ENCODE results near the gene RHAG.
"Not testable (repeated sequence)": the region's sequence is repeated elsewhere in the genome, so short reads cannot be mapped to it uniquely, and the experiment has no call there.

RHAG gene

DNA sequence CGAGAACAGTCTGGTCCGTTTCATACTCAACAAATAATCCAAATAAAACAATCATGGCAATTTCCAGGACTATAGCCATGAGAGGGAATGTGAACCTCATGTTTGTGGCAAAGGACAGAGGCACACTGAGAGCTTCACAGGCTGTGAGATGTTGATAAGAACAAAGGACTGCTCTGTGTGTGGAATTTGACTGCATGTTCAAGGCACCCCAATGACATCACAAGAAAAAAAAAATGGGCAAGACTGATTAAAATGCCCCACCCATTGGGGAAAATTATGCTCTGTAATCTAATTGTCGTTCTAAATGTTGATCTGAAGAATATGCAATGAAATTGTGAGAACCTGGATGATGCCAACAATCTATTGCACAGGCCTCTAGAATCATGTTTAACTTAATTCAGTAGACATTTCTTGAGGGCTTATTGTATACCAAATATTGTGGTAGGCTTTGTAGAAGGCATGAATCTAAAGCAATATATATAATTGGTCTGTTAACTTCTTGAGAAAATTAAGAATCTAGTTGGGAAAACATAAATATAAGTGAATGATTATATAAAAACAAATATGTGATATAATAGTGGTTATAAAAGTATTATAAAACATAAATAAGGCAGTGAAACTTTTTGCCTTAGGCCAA is at the start of gene RHAG:
Gene RHAG, minus strand, starts transcription at position 127 of the 637 bp plus-strand sequence. Its CDS starts 27 bp downstream, at position 100.
- DNase-seq, result no peak

GRCh38 chr6:49676671-49677281 is 40.1 kb upstream of the RHAG start:
- no peak for DNase-seq

DNA sequence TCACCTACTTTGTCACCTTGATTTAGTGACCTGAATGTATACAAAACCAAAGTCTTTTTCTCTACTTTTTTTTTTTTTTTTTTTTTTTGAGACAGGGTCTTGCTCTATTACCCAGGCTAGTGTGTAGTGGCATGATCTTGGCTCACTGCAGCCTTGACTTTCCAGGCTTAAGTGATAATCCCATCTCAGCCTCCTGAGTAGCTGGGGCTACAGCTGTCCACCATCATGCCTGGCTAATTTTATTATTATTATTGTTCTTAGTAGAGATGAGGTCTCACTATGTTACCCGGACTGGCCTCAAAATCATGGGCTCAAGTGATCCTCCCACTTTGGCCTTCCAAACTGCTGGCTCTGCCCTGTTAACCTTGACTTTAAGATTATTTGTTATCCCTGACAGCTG is 39.2 kb upstream of the RHAG start:
- no peak for DNase-seq

- no peak for DNase-seq
These were observed 31.5 kb upstream of the RHAG start for GRCh38 chr6:49668083-49668511.

DNA sequence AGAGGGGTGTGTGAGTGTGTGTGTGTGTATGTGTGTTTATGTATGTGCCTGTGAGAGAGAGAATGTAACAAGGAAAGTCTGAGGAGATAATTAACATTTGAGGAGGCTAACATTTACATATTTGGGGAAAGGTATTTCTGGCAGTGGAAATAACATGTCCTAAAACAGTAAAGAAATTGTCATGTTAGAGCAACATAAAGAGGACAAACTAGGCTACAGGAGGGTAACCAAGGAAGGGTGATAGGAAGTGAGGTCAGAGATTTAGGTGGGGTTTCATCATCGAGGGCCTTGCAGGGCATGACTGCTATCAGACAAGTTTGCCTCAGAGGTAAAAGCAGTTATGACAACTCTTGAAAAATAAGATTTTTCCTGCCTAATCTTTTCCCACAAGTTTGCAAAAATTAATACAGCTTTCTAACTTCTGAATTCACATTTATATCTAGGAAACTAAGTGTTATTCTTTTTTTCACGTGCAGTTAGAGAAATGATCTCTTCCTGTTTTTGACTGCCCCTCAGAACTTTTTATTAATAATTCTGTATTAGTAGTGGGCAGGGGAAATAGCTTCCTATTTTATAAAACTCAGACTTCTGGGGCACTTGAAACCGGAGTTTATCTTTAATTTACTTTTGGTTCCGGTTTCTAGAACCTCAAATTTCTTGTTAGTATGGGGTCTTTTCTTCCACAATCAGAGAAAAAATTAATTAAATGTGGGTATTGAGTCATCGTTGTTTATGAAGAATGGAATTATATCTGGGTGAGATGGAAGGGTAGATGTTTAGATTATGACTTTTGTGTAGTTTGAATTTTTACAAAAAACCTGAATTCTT is 30.5 kb upstream of the RHAG start:
- no peak for DNase-seq

DNA sequence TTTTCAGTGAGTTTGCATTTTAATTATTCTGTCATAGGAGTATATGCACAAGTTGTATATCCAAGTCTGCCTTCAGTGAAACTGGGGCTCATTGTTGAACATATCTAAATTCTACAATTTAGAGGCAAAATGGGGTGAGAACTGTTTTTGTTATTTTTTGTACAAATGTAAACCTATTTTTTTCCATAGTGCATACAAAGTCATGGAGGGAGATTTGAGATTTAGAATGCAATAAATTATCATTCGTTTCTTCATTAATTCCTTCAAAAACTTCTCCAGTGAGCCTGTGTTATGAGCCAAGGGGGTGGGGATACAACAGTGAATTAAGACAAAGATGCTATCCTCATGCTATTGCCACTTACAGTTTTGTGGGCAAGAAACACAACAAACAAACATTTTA is 29.8 kb upstream of the RHAG start:
- no peak for DNase-seq

- no peak for DNase-seq
These were observed 28.2 kb upstream of the RHAG start for GRCh38 chr6:49664817-49665216.

- DNase-seq, result not testable (repeated sequence)
These were observed 27.4 kb upstream of the RHAG start for GRCh38 chr6:49664054-49664453.

DNA sequence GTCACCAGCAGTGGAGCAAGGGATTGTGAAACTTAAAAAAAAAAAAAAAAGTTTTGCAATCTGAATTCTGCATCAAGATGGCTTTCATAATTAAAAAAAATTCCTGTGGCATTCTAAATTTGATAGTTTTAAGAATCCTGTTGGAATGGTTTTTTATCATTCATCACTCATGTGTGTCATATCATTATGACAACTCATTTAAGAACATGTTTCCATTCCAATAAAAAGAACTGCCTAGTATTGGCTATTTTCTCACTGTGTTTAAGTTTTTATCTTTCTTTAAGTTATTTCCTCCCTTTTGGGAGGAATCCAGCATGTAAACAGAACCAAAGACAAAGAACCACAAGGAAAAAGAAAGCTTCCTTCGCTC is 26.2 kb upstream of the RHAG start:
- no peak for DNase-seq

DNA sequence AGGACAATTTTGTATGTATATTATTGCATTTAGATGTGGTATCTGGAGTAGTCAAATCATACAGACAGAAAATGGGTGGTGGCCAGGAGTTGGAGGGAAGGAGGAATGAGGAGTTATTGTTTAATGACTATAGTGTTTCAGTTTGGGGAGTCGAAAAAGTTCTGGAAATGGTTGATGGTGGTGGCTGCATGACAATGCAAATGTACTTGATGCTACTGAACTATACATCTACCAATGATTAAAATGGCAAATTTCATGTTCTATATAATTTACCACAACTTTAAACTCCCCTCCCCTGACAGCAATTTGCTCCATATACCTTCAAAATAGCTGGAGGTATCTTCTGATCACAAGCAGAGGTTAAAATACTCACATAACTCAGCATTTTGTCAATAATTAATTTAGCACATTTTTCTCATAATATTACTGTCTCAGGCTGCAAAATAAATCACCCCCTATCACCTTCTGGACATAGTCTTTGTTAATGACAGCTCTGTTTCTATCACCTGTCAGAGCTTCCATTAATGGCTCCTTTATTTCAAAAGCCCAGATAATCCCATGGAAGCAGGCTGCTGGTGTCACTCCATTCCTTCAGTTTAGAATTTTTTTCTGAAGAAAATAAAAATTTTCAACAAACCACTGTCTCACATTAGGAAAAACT is 25.7 kb upstream of the RHAG start:
- DNase-seq, result no peak

DNA sequence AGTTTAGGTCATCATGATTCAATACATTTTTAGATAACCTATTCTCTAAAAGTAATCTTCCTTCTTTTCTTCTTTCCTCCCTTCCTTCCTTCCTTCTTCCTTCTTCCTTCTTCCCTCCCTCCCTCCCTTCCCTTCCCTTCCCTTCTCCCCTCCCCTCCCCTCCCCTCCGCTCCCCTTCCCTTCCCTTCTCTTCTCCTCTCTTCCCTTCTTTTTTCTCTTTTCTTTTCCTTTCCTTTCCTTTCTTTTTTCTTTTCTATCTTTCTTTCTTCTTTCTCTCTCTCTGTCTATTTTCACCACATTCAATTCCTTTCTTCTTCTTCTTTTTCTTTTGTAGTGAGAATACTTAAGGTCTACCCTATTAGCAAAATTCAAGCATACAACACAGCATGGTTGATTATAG is 17.3 kb upstream of the RHAG start:
- DNase-seq, result no peak

GRCh38 chr6:49653438-49653837 is 16.8 kb upstream of the RHAG start:
- no peak for DNase-seq

GRCh38 chr6:49651239-49651638 is 14.6 kb upstream of the RHAG start:
- no peak for DNase-seq

GRCh38 chr6:49649988-49650387 is 13.3 kb upstream of the RHAG start:
- no peak for DNase-seq

DNA sequence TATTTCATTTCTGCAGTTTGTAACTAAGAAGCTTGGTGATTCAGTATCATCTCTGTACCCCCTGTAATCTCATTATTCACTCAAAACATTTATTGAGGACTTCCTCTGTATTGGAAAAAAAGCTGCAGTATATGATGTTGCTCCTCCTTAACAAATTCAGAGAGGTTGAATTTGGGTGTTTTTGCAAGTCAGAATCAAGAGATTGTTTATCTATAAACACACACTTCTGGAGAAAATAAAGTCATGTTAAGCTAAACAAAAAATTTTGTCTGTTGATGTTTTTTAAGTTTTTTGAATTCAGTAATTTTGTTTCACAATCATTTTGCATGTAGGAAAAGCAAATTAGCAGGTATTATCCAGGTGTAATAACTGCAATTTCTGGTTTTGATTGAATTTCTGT is 11.4 kb upstream of the RHAG start:
- DNase-seq, result no peak

GRCh38 chr6:49647476-49647875 is 10.8 kb upstream of the RHAG start:
- DNase-seq, result no peak

DNA sequence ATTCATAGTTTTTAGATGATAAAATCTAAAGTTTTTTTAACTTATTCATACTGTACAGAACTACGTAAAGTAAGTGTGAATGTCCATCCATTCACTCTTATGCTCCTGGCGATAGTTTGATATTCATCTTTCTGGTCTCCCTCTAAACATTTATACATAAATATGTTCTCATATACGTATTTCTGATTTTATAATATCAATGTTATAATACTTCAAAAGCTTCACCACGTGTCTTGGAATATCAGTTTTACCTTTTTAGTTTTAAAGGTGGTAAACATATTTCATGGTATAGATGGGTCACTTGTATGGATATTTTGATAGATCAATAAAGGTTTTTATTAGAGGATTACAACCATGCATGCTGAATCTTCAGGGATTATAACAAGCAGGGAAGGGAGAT is 10.3 kb upstream of the RHAG start:
- DNase-seq, result no peak

DNA sequence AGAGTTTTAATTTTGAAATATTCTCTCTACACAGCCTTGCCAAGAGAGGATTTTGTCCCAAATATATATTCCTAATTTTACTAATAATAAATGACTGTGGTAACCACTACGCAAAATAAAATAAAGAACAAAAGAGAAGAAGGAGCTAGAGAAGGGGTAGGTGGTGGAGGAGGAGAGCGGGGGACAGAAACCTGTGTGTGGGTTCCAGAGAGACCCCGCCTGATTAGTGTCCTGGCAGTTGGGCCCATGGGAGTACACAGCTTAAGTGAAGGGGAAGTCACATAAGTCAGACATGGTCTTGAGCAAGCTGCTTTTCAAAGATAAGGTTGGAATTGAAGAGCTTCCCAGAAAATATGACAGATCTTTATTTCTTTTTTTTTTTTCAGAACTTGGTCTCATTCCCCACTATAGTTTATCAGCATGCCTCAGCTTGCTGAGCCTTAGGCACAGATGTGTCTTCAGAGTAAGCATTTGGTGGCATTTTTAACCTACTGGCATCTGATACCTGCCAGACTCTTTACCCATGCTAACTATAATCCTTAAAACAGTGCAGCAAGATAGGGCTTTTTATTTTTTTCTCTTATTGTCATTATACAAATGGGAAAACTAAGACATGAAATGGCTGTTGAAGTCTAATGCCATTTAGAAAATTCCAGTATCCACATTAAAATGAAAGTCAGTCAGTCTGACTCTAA is 9.6 kb upstream of the RHAG start:
- no peak for DNase-seq

GRCh38 chr6:49645139-49645538 is 8.5 kb upstream of the RHAG start:
- no peak for DNase-seq

GRCh38 chr6:49639177-49639817 is 2.7 kb upstream of the RHAG start:
- no peak for DNase-seq

- no peak for DNase-seq
These were observed 702 bp upstream of the RHAG start for GRCh38 chr6:49637350-49637731.

DNA sequence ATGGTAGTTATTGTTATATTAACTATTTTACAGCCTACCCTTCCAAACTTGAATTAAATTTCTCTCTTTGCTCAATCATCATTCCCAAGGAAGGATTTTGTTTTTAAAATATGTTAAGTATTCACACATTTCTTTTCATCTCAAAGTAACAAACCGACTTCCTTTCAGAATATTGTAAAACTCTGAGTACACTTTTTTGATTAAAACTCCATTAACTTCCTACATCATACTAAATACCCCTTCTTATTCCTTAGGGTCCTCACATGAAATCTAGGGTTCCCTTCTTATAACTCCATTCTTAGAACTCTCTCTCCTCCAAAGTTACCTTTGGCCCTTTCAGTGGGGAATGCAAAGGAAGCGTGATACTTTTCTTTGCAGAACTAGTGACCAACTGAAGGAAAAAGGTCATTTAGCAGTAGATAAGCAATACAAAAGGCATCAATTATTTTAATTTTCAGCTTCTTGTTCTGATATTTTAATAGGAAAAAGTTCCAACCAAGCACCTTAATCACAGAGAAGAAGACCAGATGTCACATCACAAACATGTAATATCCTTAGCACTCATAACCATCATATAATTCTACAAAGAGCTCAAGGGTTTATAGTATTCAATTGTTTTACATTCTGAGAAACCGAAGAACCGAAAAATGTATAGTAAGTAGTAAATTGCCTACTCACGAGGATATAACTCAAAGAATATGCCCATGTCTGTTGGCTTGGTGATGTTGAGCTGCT is 494 bp downstream of the RHAG start:
- DNase-seq, result no peak
